GM23248 (cell line): ENCODE data around the gene THY1.

Experiments
- EZH2 ChIP-seq: fragments of 200-600 bp; sonication (generic); IDR thresholded peaks from 2 replicates; pipeline ENCODE4 v1.6.1; 2018; ENCODE audit warnings: antibody characterized with exemption, mild to moderate bottlenecking; ENCODE audit not compliant: insufficient read depth, poor library complexity, severe bottlenecking
- EZH2phosphoT487 ChIP-seq: fragments of 200-600 bp; sonication (generic); IDR thresholded peaks from 2 replicates; pipeline ENCODE4 v1.6.1; 2018; ENCODE audit warnings: antibody characterized with exemption, moderate library complexity, mild to moderate bottlenecking, low read depth; ENCODE audit not compliant: insufficient read depth

- TF ChIP-seq EZH2 (no peak), EZH2phosphoT487 (no peak)
Observed at GRCh38 chr11:119421941-119422808, 797 bp downstream of the THY1 start.
